ENCODE measurements around the gene ACOX3. TPM values are rescaled to one million over a fixed set of nuclear protein-coding genes. Genes with fewer than 3 reads are reported as not detected.

ACOX3 gene
- total and polyA plus RNA-seq, 2 of the 8 experiments (the other 6 are each of a cell fraction or from before 2014, with no cell fraction given): 2.5 to 9.9 TPM

DNA sequence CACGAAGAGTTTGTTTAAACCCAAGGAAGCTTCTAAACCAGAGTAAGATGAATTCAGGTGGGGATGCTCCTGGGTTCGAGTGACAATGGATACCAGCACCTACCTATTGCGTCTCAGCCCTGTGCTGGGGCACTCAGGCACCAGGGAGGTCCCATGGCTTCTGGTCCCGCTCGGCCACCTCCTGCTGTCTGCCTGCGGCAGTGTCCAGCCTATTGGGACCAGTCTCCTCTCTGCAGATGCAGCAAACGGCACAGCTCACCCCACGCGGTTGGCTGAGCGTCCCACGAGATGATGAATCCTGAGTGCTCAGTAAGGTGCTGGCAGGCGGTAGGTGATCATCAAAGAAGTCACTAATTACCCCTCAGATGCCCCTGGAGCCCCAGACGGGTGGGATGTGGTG is 75.2 kb downstream of the ACOX3 start (continued):
- TF ChIP-seq SIX5 (IDR thresholded peaks at IDR 0.05; ENCODE audit: low read depth, low read length) (no peak), E2F6 (IDR thresholded peaks at IDR 0.05) (no peak), TAF7 (optimal IDR thresholded peaks at IDR 0.05; ENCODE audit: borderline replicate concordance, low read depth, low read length) (no peak), GTF2F1 (IDR thresholded peaks at IDR 0.05; ENCODE audit: borderline replicate concordance, low read depth, low read length) (no peak), YY1 (IDR thresholded peaks at IDR 0.05; ENCODE audit: low read depth, low read length) (no peak), TEAD4 (IDR thresholded peaks at IDR 0.05; ENCODE audit: low read depth, low read length) (no peak)
